GM12801 (cell line): ENCODE results near the gene ITGB3.

Experiments used
- TF ChIP-seq, protein P1 (sequence below): IDR thresholded peaks from one replicate; pipeline ENCODE4 v1.5.1; 2011; ENCODE audit warnings: control low read depth; ENCODE audit not compliant: insufficient read length; ENCODE audit errors: extremely low read depth

The ITGB3 gene

GRCh38 chr17:47291242-47291873 is 37.7 kb downstream of the ITGB3 start:
- TF ChIP-seq, protein P1, sequence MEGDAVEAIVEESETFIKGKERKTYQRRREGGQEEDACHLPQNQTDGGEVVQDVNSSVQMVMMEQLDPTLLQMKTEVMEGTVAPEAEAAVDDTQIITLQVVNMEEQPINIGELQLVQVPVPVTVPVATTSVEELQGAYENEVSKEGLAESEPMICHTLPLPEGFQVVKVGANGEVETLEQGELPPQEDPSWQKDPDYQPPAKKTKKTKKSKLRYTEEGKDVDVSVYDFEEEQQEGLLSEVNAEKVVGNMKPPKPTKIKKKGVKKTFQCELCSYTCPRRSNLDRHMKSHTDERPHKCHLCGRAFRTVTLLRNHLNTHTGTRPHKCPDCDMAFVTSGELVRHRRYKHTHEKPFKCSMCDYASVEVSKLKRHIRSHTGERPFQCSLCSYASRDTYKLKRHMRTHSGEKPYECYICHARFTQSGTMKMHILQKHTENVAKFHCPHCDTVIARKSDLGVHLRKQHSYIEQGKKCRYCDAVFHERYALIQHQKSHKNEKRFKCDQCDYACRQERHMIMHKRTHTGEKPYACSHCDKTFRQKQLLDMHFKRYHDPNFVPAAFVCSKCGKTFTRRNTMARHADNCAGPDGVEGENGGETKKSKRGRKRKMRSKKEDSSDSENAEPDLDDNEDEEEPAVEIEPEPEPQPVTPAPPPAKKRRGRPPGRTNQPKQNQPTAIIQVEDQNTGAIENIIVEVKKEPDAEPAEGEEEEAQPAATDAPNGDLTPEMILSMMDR, result no peak

- TF ChIP-seq, protein P1, result no peak
Observed at GRCh38 chr17:47292206-47292605, 38.6 kb downstream of the ITGB3 start.

- TF ChIP-seq, protein P1, result no peak
Observed at GRCh38 chr17:47295037-47295873, 41.6 kb downstream of the ITGB3 start.

- TF ChIP-seq, protein P1, result no peak
Observed at GRCh38 chr17:47295874-47296255, 42.2 kb downstream of the ITGB3 start.

DNA sequence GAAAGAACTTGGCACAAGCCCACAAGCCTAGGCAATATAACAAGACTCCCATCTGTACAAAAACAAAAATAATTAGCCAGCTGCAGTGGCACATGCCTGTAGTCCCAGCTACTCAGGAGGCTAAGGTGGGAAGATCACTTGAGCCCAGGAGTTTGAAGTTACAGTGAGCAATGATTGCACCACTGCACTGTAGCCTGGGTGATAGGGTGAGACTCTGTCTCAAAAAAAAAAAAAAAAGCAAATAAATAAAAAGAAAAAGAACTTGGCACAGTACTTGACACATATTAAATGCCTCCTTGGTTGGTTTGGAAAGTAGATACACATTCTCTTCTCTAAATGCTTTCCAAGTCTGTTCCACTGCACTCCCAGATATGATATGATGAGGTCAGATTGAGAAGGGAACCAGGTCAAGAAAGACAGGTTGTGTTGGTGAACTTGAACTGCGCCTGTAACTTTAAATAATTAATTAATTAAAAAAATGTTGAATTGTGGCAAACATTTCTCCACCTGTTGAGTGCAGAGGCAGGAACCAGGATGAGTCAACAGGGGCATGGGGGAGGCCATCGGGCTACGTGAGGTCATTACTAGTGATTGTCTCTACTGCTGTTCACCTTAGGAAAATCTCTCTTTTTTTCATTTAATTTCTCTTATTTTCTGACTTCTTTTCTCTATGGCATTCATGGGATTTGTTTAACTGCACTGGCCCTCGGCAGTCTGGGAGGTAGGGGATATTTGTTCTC is 44.2 kb downstream of the ITGB3 start:
- TF ChIP-seq, protein P1, result no peak

DNA sequence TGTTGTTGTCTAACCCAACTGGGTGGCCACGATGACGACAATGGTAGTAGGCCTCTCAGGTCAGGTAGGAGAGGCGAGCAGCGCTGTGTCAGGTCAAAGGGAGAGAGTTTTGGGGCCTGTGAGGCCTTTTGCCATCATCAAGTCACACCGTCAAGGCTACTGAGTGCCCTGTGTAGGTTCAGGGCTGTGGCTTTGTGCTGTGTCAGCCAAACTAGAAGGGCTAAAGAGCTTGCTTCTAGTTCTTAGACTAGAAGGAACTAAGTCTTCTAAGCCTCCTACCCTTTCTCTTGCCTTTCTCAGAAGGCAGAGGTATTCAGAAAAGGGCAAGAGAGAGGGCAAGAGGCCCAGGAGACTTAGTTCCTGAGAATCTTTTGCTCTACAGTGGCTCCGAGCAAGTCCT is 45.1 kb downstream of the ITGB3 start:
- TF ChIP-seq, protein P1, result no peak

- TF ChIP-seq, protein P1, result no peak
Observed at GRCh38 chr17:47299239-47299910, 45.7 kb downstream of the ITGB3 start.
